Stimulated activated CD8-positive, alpha-beta memory T cell treated with anti-CD3 and anti-CD28 coated beads, Interleukin-15, amount 100 ng/mL, for 48 hours (primary cell): Measurements from ENCODE around the gene CHCHD3.
"Not testable (repeated sequence)": the region's sequence is repeated elsewhere in the genome, so short reads cannot be mapped to it uniquely, and the experiment has no call there.

Experiments
- DNase-seq, 2 donors: peaks; one replicate each; pipeline ENCODE4 v3.0.0-alpha.2; 2020; ENCODE audit warnings: low read depth in 2 of 2

CHCHD3 gene

DNA sequence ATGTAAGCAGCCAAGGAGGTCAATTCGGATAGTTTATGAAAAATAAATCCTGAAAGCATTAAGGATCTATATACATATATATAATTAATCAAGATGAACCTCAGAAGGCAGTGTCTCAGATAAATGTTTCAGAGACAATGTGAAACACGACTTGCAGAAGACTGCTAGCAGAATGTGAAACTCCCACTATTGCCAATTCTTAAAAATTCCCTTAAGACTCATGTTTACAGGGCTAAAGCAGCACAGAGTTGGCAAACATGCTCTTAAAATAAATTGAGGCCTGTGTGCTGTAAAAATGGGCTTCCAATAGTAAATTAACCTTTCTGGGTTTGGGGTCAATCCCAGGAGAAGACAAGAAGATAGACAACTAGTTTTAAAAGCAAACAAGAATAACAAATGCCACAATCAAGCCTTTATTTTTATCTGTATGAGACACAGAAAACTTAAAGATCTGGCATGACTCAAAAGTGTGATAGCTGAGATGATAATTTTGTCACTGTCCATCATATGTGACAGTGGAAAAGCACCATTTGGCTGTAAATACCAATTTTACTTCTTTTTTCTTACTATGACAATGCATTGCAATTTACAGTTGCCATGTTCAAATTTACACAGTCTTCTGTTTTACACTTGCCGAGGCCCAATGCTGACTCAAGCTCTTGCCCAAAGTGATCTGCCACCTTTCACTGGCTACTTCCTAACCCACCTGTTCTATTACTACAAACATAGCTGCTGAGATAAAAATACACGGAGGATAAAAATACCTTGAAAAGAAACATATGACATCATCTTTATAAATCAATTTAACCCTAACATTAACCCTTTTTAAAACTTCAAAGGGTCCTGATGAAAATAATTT, 78.6 kb downstream of the CHCHD3 start:
- DNase-seq: no peak

DNA sequence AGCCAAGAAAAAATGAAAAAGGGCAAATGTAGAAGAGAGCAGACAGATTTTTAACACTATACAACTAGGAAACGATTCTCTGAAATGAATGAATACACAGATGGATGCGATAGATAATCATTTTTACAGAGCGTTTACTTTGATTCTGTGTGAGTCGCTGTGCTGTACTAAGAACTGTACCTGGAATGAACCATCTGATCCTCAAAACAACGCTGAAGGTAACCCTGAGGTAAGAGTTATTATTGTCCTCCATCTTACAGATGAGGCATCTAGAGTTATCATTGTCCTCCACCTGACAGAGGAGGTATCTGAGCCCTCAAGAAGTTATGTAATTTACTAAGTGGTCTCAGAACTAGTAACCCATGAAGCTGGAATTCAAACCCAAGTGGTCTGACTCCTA, 80.2 kb downstream of the CHCHD3 start:
- DNase-seq: no peak

DNA sequence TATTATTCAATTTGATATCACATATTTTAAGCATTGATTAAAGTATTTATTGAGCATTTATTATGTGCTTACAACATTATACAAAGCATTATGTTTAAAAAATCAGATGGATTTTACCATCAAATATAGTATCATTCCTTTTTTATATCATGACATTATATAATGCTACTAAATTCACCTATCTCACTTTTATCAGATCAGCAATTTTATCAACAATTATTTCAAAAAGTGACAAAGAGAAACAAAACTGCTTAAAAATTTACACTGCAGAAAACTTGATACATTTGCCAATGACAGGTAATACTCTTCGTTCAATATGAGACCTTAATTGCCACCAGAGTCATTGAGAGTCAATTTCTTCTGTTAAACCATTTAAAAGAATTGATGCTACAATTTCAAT, 82.0 kb downstream of the CHCHD3 start:
- no peak for DNase-seq

DNA sequence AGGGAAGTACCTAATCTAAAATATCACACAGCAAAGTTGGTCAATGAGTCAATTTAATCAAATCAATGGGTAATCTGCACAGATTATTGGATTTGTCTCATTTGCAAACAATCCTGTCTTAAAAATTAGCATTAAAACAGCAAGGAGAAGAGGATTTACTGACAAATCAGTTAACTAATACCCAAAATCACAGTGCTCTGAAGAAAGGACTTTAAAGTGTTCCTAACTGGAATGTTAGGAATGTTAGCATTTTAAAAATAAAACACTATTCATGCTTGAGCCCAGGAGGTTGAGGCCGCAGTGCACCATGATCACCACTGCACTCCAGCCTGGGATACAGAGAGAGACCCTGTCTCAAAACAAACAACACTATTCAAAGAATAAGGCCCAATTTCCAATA, 83.1 kb downstream of the CHCHD3 start:
- no peak for DNase-seq

DNA sequence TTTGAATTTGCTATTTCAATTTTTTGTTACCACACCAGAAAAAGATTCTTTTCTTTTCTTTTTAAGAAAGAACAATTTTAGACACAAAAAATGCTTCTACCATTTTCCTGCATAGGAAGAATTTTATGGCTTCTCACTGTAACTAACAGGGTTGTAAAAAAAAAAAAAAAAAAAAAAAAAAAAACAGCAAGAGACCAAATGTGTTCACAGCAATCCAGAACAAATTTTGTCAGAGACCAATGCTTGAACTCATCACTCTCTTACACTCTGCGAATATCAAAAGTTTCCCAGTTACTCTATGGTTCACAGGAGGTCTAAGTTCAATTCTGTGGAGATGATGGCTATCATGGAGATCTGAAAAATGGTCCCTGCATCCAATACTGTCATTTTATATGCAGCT, 84.4 kb downstream of the CHCHD3 start:
- DNase-seq: no peak

DNA sequence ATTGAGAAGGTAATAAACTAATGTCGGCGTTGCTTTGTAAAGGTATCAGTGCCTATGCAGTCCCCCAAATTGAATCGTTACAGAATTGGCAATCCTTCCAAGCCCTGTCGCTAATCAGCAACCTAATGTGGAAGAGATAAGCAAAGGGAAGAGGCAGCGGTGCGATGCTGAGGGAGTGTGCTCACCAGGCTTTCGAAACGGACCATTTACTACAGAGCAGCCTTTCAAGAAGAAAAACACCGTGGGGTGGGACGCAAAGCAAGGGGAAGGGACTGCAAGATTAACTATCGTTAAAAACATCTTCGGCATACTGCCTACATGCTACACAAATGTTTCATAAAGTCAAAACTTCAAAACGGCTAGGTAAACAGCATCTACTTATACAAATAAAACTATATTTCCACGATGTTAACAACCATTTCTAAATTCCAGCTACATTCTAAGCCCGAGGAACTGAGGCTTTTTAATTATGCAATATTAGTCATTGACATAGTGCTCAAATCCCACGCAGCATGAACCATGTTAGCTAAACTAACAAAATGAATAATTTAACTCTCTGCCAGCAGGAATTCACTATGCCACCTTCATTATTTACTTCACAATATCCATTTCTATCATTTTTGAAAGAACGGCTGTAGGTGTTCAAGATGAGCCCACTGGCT, 85.2 kb downstream of the CHCHD3 start:
- no peak for DNase-seq

DNA sequence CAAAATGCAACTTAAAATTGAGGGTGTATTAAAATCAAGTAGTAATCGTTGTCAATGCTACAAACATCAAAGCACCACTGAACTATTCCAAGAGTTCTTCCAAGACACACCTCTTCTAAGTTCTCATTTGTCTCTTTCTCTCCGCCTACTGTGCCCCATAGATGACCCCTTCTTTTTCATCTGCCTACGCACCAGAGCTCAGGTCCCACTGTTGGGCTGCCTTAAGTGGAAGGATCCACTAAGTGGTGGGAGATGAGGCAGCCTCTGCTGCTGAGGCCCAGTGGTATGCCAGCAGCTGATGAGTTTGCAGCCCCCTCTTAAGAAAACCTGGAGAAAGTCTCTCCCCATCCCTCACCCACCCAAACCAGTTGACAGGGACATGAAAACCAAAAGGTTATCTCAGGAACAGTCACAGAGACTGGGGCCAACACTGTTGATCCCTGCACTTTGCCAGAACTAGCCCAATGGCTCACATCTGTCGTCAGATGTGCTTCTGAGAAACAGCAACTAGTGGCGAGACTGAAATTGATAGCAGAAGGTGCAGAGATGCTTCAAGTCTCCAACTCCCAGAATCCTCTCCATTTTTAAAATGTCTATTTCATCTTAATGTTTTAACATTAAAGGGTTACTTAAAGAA, 88.4 kb downstream of the CHCHD3 start:
- no peak for DNase-seq

DNA sequence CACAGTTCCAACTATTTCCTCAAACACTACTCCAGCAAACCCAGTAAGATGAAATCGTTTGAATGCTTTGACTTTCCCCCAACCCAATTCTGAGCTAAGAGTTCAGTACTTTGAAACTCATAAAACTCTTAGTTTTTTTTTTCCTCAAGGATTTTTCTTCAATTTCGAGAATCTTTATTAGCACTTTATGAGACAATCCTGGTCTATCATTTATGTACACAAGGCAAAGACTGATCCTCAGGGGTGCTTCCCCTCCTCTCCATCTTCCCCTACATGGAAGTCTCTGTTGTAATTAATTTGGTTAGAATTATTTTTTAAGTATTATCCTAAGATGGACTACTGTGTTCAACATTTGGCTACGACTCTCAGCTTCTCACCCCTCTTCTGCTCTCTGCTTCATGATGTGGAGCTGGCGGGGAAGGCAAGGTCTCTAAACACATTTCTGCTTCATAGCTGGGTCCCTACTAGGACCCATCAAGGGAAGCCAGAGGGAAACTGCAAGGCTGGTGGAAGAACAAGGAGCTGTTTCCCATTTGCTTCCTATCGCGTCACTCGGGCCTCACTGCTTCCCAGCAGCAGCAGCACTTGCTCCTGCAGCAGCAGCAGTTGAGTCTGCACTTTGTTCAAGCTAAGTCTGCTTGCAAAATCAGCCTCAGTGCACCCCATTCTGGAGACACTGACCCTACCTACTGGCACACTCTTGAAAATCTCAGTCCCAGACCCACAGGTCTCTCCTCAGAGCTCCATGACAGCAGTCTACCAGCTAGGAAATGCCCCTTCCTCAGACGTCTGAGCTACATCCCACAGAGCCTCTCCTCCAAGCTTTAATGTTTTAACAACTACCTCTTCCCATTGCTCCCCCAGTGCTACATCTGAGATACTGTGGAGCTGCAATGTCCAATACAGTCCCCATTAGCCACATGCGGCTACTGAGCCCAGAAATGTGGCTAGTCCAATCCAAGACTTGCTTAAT, 90.0 kb downstream of the CHCHD3 start:
- DNase-seq: no peak

DNA sequence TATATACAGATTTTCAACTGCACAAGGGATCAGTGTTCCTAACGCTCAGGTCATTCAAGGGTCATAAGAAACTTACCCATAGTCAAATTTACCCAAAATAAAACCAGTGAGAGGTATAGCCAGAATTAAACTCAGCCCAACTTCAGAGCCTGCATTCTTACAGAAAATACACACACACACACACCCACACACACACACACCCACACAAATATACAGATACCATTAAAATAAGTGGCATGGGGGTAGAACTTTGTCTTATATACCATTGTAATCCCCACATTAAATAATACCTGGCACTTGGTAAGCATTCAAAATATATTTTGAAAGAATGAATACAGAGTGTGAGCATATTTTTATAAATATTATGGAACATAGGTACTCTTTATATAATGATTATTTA, 93.8 kb downstream of the CHCHD3 start:
- DNase-seq: no peak

DNA sequence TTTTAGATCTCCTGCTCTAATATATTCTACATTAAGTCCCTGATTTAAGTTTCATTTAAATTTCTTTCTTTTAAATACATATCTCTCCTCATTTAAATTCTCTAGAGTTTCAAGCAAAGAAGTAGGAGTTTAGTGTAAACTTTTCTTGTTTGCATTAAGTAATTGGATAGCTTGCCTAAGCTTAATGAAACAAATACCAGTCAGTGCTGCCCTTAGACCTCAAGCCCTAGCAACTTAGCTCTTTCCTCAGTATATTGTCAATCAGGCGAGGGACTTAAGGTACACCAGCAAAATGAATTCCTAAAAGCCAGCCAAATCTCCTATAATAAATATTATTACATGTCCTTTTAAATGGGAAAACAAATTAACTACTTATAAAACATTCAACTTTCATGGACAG, 101.5 kb downstream of the CHCHD3 start:
- DNase-seq: no peak

DNA sequence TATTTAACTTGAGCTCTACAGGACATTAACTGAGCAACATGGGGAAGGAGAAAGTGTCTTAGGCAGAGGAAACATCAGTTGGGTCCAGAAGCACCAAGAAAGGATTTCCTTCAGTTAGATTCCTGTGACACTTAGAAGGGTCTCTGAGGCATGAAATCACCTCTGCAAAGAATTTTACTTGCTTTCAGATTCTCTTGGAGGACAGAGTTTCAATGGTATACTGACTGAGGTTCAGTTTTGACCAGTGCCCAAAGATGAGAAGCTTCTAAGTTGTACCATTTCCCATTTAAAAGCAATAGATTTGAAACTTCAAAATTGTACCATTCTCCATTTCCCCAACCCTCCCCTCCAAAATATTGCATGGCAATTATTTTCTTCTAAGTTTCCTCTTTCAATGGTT, 102.4 kb downstream of the CHCHD3 start:
- DNase-seq: no peak

DNA sequence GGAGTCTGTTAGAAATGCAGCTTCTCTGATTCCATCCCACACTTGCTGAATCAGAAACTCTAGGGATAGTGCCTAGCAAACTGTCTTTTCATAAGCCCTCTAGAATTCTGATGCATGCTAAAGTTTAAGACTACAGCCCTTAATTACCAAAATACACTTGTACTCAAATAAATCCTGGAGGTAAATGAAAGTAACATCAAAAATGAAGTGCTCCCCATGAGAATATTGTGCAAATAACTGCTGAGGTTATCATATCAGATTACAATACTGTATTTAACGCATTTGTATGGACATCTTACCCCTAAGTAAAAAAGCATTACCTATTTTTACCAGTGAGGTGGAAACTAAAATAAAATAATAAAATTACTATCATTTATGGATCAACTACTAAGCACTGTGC, 104.7 kb downstream of the CHCHD3 start:
- DNase-seq: no peak

DNA sequence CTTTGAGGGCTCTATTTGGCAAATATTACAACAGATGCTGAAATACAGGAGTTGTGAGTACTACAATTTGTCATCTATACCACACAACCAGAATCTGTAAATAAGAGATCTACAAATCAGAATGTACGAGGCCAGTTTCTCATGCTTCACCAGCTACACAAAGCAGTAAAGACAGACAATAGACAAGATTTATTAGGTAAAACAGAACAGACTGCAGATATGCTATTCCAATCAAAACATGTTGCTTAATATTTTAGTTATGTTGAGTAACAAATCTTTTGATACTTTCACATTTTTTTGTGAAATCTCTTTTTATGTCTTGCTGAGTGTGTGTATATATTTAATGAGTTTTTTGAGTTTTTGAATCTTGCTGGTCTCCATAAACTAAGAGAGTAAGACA, 109.1 kb downstream of the CHCHD3 start:
- DNase-seq: no peak

DNA sequence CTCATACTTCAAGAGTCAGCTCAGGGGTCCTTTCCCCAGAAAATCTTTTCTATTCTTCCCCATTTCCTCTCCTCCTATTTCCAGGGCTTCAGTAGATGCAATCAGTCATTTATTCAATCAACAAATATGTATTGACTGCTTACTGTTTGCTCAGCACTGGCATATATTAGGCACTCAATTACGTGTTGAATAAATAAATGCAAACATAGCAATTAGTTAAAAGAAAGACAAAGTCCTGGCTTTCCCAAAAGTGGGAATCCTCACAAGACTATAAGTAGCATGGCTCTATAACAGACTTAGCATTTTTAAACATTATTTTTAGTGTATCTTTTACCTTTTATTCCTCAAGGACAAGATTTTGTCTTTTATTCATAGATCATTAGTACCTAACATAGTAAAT, 111.6 kb downstream of the CHCHD3 start:
- DNase-seq: no peak

DNA sequence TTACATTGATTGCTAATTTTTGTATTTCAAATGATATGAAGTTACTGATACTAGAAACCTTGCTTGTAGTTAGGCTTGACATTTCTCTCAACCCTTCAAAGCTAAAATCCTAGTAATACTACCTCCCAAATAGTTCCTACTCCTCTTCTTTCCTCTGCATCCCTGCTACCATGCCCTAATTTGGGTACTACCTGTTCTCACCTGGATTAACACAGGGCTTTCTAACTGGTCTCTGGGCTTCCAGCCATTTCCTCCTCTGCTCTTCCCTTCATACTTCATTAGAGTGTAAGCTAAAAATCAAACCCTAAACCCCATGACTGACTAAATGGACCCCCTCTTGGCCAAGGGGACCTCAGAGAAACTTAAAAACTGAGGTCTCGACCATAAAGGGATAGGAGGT, 112.4 kb downstream of the CHCHD3 start:
- no peak for DNase-seq

DNA sequence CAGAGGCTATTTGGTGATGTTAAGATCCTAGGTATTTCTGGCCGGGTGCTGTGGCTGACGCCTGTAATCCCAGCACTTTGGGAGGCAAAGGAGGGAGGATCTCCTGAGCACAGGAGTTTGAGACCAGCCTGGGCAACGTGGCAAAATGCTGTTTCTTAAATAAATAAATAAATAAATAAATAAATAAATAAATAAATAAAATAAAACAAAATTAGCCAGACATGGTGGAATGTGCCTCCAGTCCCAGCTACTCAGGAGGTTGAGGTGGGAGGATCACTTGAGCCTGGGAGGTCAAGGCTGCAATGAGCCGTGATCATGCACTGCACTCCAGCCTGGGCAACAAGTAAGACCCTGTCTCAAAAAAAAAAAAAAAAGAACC, 114.4 kb downstream of the CHCHD3 start:
- not testable (repeated sequence) for DNase-seq

DNA sequence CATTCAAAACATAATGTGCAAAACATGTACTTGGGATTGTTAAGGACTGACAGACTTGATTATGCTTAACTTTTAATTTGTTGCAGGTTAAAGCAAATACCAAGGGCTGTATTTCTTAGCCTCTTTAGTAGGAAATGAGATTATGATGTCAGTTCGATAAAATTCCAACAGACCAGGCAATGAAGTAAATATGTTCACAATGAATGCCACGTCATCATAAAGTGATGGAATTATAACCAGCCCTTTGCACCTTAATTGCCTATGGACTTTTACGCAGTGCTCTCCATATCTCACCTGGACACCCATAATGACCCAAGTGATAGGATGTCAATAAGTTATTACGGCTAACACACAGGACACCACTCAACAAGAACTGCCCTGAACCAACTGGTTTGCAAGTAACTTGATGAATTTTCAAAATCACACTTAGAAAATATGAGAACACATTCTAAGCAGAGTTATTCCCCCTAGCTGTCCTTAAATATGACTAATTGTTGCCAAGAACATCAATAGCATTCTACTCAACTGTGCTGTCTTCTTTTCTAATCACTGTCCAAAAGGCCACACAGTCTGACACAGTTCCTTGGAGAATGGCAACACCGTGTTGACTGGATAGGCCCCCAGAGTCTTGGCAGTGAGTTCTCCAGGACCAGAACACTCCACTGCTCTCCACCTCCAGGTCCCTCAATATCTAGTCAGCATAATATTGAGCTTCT, 115.0 kb downstream of the CHCHD3 start:
- no peak for DNase-seq

DNA sequence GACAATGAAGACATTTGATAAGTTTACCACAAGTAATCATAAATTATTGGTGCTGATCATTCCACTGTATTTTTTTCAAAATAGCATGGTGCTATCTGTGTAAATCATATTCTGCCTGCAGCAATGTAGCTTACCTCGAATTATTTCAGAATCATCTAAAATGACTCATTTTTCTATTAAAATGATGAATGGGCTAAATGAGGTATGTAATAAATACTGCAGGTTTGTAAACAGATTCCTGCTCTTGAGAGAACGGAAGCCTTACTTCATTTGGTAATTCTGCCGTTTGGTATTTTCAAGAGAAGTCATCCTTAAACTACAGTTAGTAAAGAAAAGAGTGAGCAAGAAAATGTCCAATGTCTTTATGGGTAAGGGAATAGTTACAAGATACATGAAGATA, 115.9 kb downstream of the CHCHD3 start:
- DNase-seq: no peak

DNA sequence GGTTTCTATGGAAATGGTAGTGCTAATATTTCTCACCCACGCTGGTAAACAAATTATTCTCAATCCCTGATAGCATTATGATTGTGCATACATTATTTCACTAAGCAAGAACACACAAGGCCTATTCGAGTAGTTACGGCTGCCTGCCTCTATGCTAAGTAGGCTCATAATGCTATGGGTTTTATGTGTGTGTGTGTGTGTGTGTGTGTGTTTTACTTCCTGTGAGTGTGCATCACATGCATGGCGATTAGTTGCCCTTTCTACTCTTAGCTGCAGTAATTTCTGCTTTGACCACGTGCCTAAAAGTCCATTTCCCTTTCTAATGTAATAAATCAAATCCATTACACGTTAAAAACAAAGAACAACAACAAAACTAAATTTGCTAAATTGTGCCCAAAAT, 117.0 kb downstream of the CHCHD3 start:
- DNase-seq: no peak

DNA sequence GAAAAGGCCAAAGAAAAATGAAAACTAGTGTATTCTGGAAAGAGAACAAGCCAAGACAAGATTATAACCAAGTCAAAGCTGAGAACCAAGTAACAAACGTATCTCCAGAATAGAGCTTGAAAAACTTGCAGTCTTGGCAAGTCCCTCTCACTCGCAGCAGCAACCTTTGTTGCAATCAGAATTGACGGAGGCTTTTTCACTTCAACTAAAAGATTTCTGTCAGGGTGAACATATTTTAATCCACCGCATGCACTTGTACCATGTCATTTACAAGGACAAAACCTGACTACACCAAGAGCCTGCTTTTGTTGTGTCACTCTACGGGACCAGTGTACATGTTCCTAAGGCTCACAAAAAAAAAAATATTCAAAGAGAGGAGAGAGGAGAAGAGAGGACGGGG, 122.0 kb downstream of the CHCHD3 start:
- DNase-seq: no peak

DNA sequence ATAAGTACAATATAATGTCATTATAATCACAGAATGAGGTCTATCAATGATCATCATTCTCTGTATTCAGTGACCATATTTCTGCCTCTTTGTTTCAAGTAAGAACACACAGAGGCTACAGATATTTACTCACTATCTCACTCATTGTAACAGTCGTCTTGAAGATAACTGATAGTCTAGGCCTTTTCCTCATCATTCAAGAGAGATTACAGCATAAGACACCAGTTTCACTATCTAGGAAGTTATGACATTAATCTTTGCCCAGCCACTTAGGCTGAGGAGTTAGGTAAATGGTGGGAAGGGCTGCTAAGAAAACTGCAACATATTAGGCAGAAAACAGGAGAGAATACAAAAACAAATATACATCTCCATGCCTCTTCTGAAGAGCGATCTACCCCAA, 125.3 kb downstream of the CHCHD3 start:
- no peak for DNase-seq
